Endothelial cell of umbilical vein (primary cell): ENCODE measurements around the gene IST1. TPM values are rescaled to one million over a fixed set of nuclear protein-coding genes. Genes with fewer than 3 reads are reported as not detected.

Experiments used
- BruUV-seq: library from RNA; stranded (reverse); fragments of 400-500 nt; replicated peaks from 2 replicates; lab custom pipeline; 2021; lab: Mats Ljungman, UMichigan
- CTCF ChIA-PET: fragments of 300-600, 350-600 bp; sonication (Branson Sonifier 250); formaldehyde crosslinking; loops from one replicate; lab custom pipeline; 2021; ENCODE audit warnings: antibody characterized with exemption, inconsistent platforms; lab: Charles Lee
- POLR2A ChIA-PET: fragments of 300-600, 350-600 bp; sonication (Branson Sonifier 250); formaldehyde crosslinking; loops from one replicate; lab custom pipeline; 2021; ENCODE audit warnings: antibody characterized with exemption, inconsistent platforms; lab: Charles Lee
- DNase-seq: peaks from one replicate; pipeline ENCODE4 v3.0.0-alpha.2; 2011; ENCODE audit warnings: low read depth, low spot score
- FAIRE-seq: peaks from 2 replicates; lab custom pipeline; 2011; peaks lifted over from hg19 to GRCh38; lab: Jason Lieb, UNC
- H2AFZ ChIP-seq: 2 replicates; pipeline ENCODE4 v1.6.0; 2012; ENCODE audit warnings: low read depth, low read length, control low read depth, inconsistent platforms
- H3K27ac ChIP-seq: 2 replicates; pipeline ENCODE4 v1.5.1; 2011; ENCODE audit warnings: low read depth, mild to moderate bottlenecking, control low read depth, low read length, moderate library complexity; ENCODE audit not compliant: insufficient read depth
- H3K27me3 ChIP-seq, 2 experiments: 2 replicates each; pipeline versions ENCODE4 v1.6.0 to v1.6.1; 2011; ENCODE audit warnings: low read length in 2 of 2, mixed read lengths in 1 of 2; ENCODE audit not compliant: control insufficient read depth in 2 of 2, insufficient read depth in 2 of 2
- H3K36me3 ChIP-seq, 2 experiments: 2 replicates in 1 of 2; 3 replicates in 1 of 2; pipeline ENCODE4 v1.5.1; 2011; ENCODE audit warnings: low read length in 2 of 2, mild to moderate bottlenecking in 1 of 2, moderate library complexity in 1 of 2; ENCODE audit not compliant: control insufficient read depth in 2 of 2, insufficient read depth in 2 of 2; ENCODE audit errors: extremely low read depth in 1 of 2
- H3K4me1 ChIP-seq: 3 replicates; pipeline ENCODE4 v1.5.1; 2011; ENCODE audit warnings: mild to moderate bottlenecking, low read length; ENCODE audit not compliant: control insufficient read depth, insufficient read depth; ENCODE audit errors: extremely low read depth
- H3K4me2 ChIP-seq: 2 replicates; pipeline ENCODE4 v1.6.1; 2011; ENCODE audit warnings: low read length, control low read depth, mixed read lengths; ENCODE audit not compliant: insufficient read depth
- H3K4me3 ChIP-seq, 3 experiments: fragments of 200-600 bp in 1 of 3; sonication (generic), shearing (Covaris generic) in 1 of 3; replicated peaks in 1 of 3; 2 replicates each; pipeline ENCODE4 v1.5.1; 2011 to 2016; ENCODE audit warnings: control low read depth in 3 of 3, low read length in 3 of 3, mild to moderate bottlenecking in 2 of 3, inconsistent platforms in 1 of 3, low read depth in 1 of 3, moderate library complexity in 1 of 3; ENCODE audit not compliant: insufficient read depth in 1 of 3
- H3K79me2 ChIP-seq: 2 replicates; pipeline ENCODE4 v1.6.0; 2012; ENCODE audit warnings: low read length, inconsistent platforms; ENCODE audit not compliant: control insufficient read depth, insufficient read depth
- H3K9ac ChIP-seq: replicated peaks from 2 replicates; pipeline ENCODE3; 2011; ENCODE audit warnings: low read length, control low read depth; ENCODE audit not compliant: insufficient read depth; ENCODE audit errors: extremely low read depth
- H3K9me1 ChIP-seq: replicated peaks from 3 replicates; pipeline ENCODE4 v1.6.0; 2011; ENCODE audit warnings: mild to moderate bottlenecking, low read length; ENCODE audit not compliant: control insufficient read depth, insufficient read depth; ENCODE audit errors: extremely low read depth
- H3K9me3 ChIP-seq: replicated peaks from 2 replicates; pipeline ENCODE4 v1.5.1; 2012; ENCODE audit warnings: low read length, inconsistent platforms; ENCODE audit not compliant: control insufficient read depth, insufficient read depth
- H4K20me1 ChIP-seq: replicated peaks from 2 replicates; pipeline ENCODE3; 2011; ENCODE audit warnings: mild to moderate bottlenecking, low read length; ENCODE audit not compliant: control insufficient read depth, insufficient read depth; ENCODE audit errors: extremely low read depth
- EZH2 ChIP-seq: IDR thresholded peaks from 2 replicates; pipeline ENCODE4 v1.6.1; 2012; ENCODE audit warnings: borderline replicate concordance, low read depth, mild to moderate bottlenecking, moderate library complexity, low read length, inconsistent platforms; ENCODE audit not compliant: severe bottlenecking
- FOS ChIP-seq: IDR thresholded peaks from 2 replicates; pipeline ENCODE4 v1.6.1; 2011; ENCODE audit warnings: mild to moderate bottlenecking, low read length, moderate library complexity, borderline replicate concordance; ENCODE audit not compliant: insufficient read depth
- GATA2 ChIP-seq: IDR thresholded peaks from 2 replicates; pipeline ENCODE4 v1.7.0; 2011; ENCODE audit warnings: low read depth, mild to moderate bottlenecking, moderate library complexity, mixed read lengths, low read length; ENCODE audit not compliant: insufficient read length, insufficient read depth
- JUN ChIP-seq: IDR thresholded peaks from 2 replicates; pipeline ENCODE4 v1.6.1; 2011; ENCODE audit warnings: borderline replicate concordance, low read depth; ENCODE audit not compliant: insufficient read length, insufficient read depth
- MYC ChIP-seq: IDR thresholded peaks from one replicate; pipeline ENCODE4 v1.6.1; 2011; ENCODE audit warnings: mild to moderate bottlenecking, low read depth, low read length
- POLR2A ChIP-seq: IDR thresholded peaks from 2 replicates; pipeline ENCODE4 v1.6.1; 2012; ENCODE audit warnings: low read depth, mild to moderate bottlenecking, control low read depth, low read length
- POLR2AphosphoS5 ChIP-seq: IDR thresholded peaks from 2 replicates; pipeline ENCODE4 v1.6.1; 2012; ENCODE audit warnings: low read depth, mild to moderate bottlenecking, control low read depth, low read length, moderate library complexity; ENCODE audit not compliant: insufficient read depth
- dilution Hi-C: fragments of 300-500 bp; cut with MboI; formaldehyde crosslinking; loops from one replicate; pipeline ENCODE4 v1.15.0; 2019; ENCODE audit warnings: low sequenced_read_pairs; ENCODE audit not compliant: extremely low pct_ligation_motif_present
- intact Hi-C: fragments of 100-400 bp; cut with micrococcal nuclease; formaldehyde crosslinking; loops from one replicate; pipeline ENCODE4 v1.10.0; 2022
- polyA plus RNA-seq, 4 experiments: library from polyadenylated mRNA; depleted of rRNA in 3 of 4; stranded (reverse) in 3 of 4; unstranded in 1 of 4; fragments of >200 nt; gene quantifications; 2 replicates each; pipeline versions ENCODE4 v1.2.1 to v1.2.3, GENCODE V29; 2011 to 2012; ENCODE audit warnings: missing spikeins in 1 of 4
- total RNA-seq: library from RNA; stranded (reverse); gene quantifications from 2 replicates; pipeline ENCODE4 v1.2.3, GENCODE V29; 2021
- TF ChIP-seq, protein P1 (sequence below), 2 donors: IDR thresholded peaks; 1 replicate in 1 of 2; 2 replicates in 1 of 2; pipeline ENCODE4 v1.5.1; 2011; ENCODE audit warnings: low read length in 2 of 2, mild to moderate bottlenecking in 2 of 2, moderate library complexity in 2 of 2, control low read depth in 1 of 2, inconsistent platforms in 1 of 2, low read depth in 1 of 2; ENCODE audit not compliant: insufficient read depth in 1 of 2; ENCODE audit errors: extremely low read depth in 1 of 2
- TF ChIP-seq, protein P2 (sequence below): IDR thresholded peaks from 2 replicates; pipeline ENCODE4 v1.6.1; 2011; ENCODE audit not compliant: insufficient read depth, insufficient read length

The IST1 gene
- total and polyA plus RNA-seq, 2 donors (not counting 3 experiments of a cell fraction or from before 2014, with no cell fraction given): 145 to 165 TPM

DNA sequence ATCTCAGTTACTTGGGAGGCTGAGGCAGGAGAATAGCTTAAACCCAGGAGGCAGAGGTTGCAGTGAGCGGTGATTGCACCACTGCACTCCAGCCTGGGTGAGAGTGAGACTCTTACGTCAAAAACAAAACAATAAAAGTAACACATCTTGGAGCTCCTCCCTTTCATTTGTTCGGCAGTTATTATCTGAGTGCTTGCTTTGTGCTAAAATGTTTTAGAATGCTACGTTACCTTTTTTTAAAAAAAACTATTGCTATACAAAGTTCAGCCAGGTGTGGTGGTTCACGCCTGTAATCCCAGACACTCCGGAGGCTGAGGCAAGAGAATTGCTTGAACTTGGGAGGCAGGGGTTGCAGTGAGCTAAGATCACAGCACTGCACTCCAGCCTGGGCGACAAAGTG lies 15.8 kb downstream of the IST1 start:
- no peaks in the 10 kb centered on the region for H3K9me1 ChIP-seq
- no peaks in the 10 kb centered on the region for H3K9me3 ChIP-seq
- no peak overlapping the region for H3K9ac ChIP-seq
- TF ChIP-seq MYC (no peak), GATA2 (no peak)
- H3K4me2 ChIP-seq: no peak overlapping the region
- H3K4me1 ChIP-seq: peaks cover 19% of the 10 kb centered on the region
- dilution Hi-C loops (no loop called here), intact Hi-C loops (no loop called here)
- H3K4me3 ChIP-seq: no peak overlapping the region
- H3K27ac ChIP-seq: no peak overlapping the region
- BruUV-seq: no TSS peak
- CTCF ChIA-PET: no interaction called here
- H3K27me3 ChIP-seq: no peaks in the 10 kb centered on the region
- peaks cover 22% of the 10 kb centered on the region for H4K20me1 ChIP-seq
- no peak for FAIRE-seq
- peaks cover 3 to 4% of the 10 kb centered on the region in 2 experiments for H3K36me3 ChIP-seq
- POLR2A ChIA-PET: interaction anchor here (0.7 kb wide), 1 partner anchor 11 kb away, joined by 3 read pairs; no protein-coding TSS in a partner anchor
- no peak overlapping the region for H2AFZ ChIP-seq
- DNase-seq: no peak
- H3K79me2 ChIP-seq: peaks cover 98% of the 10 kb centered on the region

DNA sequence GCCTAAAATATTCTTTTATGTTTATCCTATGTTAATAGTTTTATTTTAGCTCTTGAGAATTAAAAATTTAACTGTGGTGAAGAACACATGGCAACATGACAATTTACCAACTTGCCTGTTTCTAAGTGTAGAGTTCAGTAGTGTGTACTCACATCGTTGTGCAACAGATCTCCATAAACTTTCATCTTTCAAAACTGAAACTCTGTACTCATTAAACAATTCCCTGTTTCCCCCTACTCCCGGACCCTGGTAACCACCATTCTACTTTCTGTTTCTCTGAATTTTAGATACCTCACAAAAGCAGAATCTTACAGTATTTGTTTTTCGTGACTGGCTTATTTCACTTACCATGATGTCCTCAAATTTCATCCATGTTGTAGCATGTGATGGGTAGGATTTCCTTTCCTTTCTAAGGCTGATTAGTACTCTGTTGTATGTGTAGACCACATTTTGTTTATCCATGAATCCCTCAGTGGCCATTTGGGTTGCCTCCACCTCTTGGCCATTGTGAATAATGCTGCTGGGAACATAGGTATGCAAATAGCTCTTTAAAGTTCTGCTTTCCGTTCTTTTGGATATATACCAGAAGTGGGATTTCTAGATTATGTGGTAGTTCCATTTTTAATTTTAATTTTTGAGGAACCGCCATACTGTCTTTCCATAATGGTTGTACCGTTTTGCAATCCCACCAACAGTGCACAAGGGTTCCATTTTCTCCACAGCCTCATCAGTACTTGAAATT lies 17.4 kb downstream of the IST1 start:
- Histone ChIP-seq H3K4me3 (no peak overlapping the region), H3K9me1 (no peaks in the 10 kb centered on the region), H3K9ac (no peak overlapping the region), H3K4me2 (no peak overlapping the region), H3K36me3 (peaks cover 7 to 10% of the 10 kb centered on the region in 2 experiments), H3K9me3 (no peaks in the 10 kb centered on the region), H3K79me2 (peaks cover 98% of the 10 kb centered on the region), H3K27me3 (no peaks in the 10 kb centered on the region), H3K27ac (no peak overlapping the region), H2AFZ (no peak overlapping the region), H4K20me1 (peaks cover 14% of the 10 kb centered on the region), H3K4me1 (peaks cover 22% of the 10 kb centered on the region)
- BruUV-seq: no TSS peak
- dilution Hi-C loops: no loop called here
- intact Hi-C loops: no loop called here
- DNase-seq (no peak), FAIRE-seq (no peak)
- POLR2A ChIA-PET: no interaction called here
- CTCF ChIA-PET: interaction anchor here (0.6 to 1.3 kb wide), 3 partner anchors 29 to 445 kb away, joined by 3 to 4 read pairs (median 3); partner anchors contain the start of gene ZNF821
- TF ChIP-seq POLR2A: no peak
- no peak for TF ChIP-seq EZH2
- TF ChIP-seq, protein P1, sequence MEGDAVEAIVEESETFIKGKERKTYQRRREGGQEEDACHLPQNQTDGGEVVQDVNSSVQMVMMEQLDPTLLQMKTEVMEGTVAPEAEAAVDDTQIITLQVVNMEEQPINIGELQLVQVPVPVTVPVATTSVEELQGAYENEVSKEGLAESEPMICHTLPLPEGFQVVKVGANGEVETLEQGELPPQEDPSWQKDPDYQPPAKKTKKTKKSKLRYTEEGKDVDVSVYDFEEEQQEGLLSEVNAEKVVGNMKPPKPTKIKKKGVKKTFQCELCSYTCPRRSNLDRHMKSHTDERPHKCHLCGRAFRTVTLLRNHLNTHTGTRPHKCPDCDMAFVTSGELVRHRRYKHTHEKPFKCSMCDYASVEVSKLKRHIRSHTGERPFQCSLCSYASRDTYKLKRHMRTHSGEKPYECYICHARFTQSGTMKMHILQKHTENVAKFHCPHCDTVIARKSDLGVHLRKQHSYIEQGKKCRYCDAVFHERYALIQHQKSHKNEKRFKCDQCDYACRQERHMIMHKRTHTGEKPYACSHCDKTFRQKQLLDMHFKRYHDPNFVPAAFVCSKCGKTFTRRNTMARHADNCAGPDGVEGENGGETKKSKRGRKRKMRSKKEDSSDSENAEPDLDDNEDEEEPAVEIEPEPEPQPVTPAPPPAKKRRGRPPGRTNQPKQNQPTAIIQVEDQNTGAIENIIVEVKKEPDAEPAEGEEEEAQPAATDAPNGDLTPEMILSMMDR (IDR thresholded peaks at IDR 0.05; ENCODE audit: extremely low read depth in 1 of 2, insufficient read depth in 1 of 2, low read depth in 1 of 2, low read length in 2 of 2): no peak
- no peak for TF ChIP-seq FOS
- TF ChIP-seq MYC: no peak
- no peak for TF ChIP-seq GATA2
- TF ChIP-seq POLR2AphosphoS5: no peak
- TF ChIP-seq, protein P2, sequence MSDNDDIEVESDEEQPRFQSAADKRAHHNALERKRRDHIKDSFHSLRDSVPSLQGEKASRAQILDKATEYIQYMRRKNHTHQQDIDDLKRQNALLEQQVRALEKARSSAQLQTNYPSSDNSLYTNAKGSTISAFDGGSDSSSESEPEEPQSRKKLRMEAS: no peak
- no peak for TF ChIP-seq JUN
